Lower leg skin (tissue), 4 donors: ENCODE measurements around the gene CXCL8. TPM values are rescaled to one million over a fixed set of nuclear protein-coding genes. Genes with fewer than 3 reads are reported as not detected.

Source experiments
- DNase-seq, 2 donors: peaks; one replicate each; pipeline ENCODE4 v3.0.0-alpha.2; 2019; ENCODE audit warnings: low spot score in 2 of 2
- H3K4me3 ChIP-seq: fragments of 200-600 bp; sonication (generic); 2 replicates; pipeline ENCODE4 v1.5.1; 2017; ENCODE audit warnings: mild to moderate bottlenecking, low read depth; ENCODE audit not compliant: poor library complexity, severe bottlenecking
- CTCF ChIP-seq, 3 donors: fragments of 450-650 bp; IDR thresholded peaks; one replicate each; pipeline ENCODE4 v1.5.1; 2016; ENCODE audit warnings: antibody characterized with exemption in 3 of 3, mild to moderate bottlenecking in 3 of 3, moderate library complexity in 2 of 3
- POLR2A ChIP-seq, 2 donors: fragments of 450-650 bp; IDR thresholded peaks; one replicate each; pipeline ENCODE4 v1.6.1; 2016 to 2017; ENCODE audit warnings: antibody characterized with exemption in 2 of 2, mild to moderate bottlenecking in 1 of 2, moderate library complexity in 1 of 2
- WGBS, 2 donors: methylation state at CpG; one replicate each; pipeline ENCODE4 v1.1.5; 2018; 5-methylcytosine and 5-hydroxymethylcytosine counted together
- intact Hi-C: fragments of 100-400 bp; cut with DNase I; formaldehyde crosslinking; loops from one replicate; pipeline ENCODE4 v1.15.0; 2023; ENCODE audit warnings: low total_unique reads
- total RNA-seq, 4 donors: library from RNA; depleted of rRNA; stranded (reverse); fragments of >200 nt; gene quantifications; one replicate each; pipeline ENCODE4 v1.1.0, GENCODE V29; 2016

Gene CXCL8
- total RNA-seq, 4 donors from 2014 or later, result 0.86 to 1.2 TPM; not detected in 2

- TF ChIP-seq POLR2A (IDR thresholded peaks at IDR 0.05) (no peak), CTCF (IDR thresholded peaks at IDR 0.05) (no peak)
- intact Hi-C loops, result no loop called here
- no peak overlapping the region for H3K4me3 ChIP-seq
- WGBS, 2 donors, result 33 to 35% methylated on average over 3 of the region's 3 CpGs
- no peak for DNase-seq
Measured at GRCh38 chr4:73777612-73778011, 37.2 kb downstream of the CXCL8 start.

- TF ChIP-seq POLR2A (IDR thresholded peaks at IDR 0.05) (no peak), CTCF (IDR thresholded peaks at IDR 0.05) (no peak)
- intact Hi-C loops, result no loop called here
- no peak for DNase-seq
- 76 to 86% methylated on average over 1 of the region's 1 CpG for WGBS, 2 donors
- H3K4me3 ChIP-seq, result no peak overlapping the region
Measured at GRCh38 chr4:73780243-73780642, 39.9 kb downstream of the CXCL8 start.

GRCh38 chr4:73780834-73781233, 40.5 kb downstream of the CXCL8 start:
- DNase-seq, result no peak
- no peak overlapping the region for H3K4me3 ChIP-seq
- TF ChIP-seq CTCF (IDR thresholded peaks at IDR 0.05), result no peak
- no peak for TF ChIP-seq POLR2A (IDR thresholded peaks at IDR 0.05)
- intact Hi-C loops, result no loop called here
- WGBS, 2 donors, result 64% methylated on average over 2 of the region's 2 CpGs

- intact Hi-C loops, result no loop called here
- WGBS, 2 donors, result 58 to 59% methylated on average over 2 of the region's 2 CpGs
- TF ChIP-seq CTCF (IDR thresholded peaks at IDR 0.05) (no peak), POLR2A (IDR thresholded peaks at IDR 0.05) (no peak)
- no peak for DNase-seq
- H3K4me3 ChIP-seq, result no peak overlapping the region
Measured at GRCh38 chr4:73788411-73788810, 48.0 kb downstream of the CXCL8 start.

Other genes starting within 250 kb of the CXCL8 start
- 10 to 100 TPM in 3 of 4 donors, 1 to 10 TPM in 1; 6.2 to 15.1 (median 11.5) TPM for gene RASSF6, start 120.1 kb upstream of the CXCL8 start, total RNA-seq
- 1 to 10 TPM in 1 of 4 donors, under 1 TPM in 1, not detected in 2; 0.17 to 2.1 TPM for gene CXCL6, start 96.1 kb downstream of the CXCL8 start, total RNA-seq
- gene PF4V1, start 112.7 kb downstream of the CXCL8 start, total RNA-seq, result not detected
- gene CXCL1, start 128.8 kb downstream of the CXCL8 start, total RNA-seq, result 1 to 10 TPM in 2 of 4 donors, under 1 TPM in 2; 0.89 to 1.6 (median 1.3) TPM
- not detected for gene PF4, start 241.5 kb downstream of the CXCL8 start, total RNA-seq
- gene PPBP, start 247.6 kb downstream of the CXCL8 start, total RNA-seq, result 1 to 10 TPM in 1 of 4 donors, not detected in 3; 1.9 TPM